HG02973 (cell line): ENCODE results near the gene ELMO1.

Source experiments
- ATAC-seq: cut with Tn5 transposase; IDR thresholded peaks from one replicate; pipeline ENCODE4 v1.9.1; 2021; ENCODE audit warnings: moderate library complexity; ENCODE audit not compliant: unreplicated experiment

Gene ELMO1

DNA sequence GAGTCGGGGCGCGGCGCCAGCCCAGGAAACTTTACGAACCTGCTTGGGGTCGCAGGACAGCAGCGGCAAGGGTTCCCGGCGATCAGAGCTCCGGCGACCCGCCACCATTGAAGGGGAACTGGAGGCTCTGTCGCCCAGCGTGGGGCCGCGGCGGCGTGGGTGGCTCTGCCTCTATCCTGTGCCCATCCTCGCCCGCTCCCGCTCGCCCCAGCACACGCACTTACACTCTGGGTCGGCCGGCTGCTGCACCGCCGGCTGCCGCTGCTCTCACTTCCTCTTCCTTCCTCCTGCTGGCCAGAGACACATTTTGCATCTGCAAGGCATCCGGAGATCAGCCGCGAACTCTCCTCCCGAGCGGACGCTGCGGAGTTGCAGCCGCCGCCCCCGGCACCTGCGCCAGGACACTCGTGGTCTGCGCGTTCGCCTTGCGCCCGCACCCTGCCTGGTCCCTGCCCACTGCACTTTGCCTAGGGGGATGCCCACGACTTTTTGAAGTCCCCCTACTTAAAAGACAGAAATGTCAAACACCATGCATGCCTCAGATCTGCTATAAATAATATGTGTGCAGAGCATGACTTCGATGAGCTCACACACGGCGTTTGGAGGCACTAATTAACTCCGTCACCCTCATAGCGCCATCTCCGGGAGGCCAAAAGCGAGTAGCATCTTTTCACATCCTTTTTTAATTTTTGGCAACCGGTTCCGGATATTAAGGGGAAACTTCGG is at the start of gene ELMO1:
Gene ELMO1 (minus strand): TSS at position 229 of the 726 bp plus-strand sequence. CDS start 106,174 bp downstream, outside the sequence.
- peak; percentile 95 for ATAC-seq

GRCh38 chr7:37497576-37497975 is 48.9 kb upstream of the ELMO1 start:
- no peak for ATAC-seq

- no peak for ATAC-seq
These were observed 47.0 kb upstream of the ELMO1 start for GRCh38 chr7:37495574-37496184.

- peak; percentile 55 for ATAC-seq
These were observed 46.3 kb upstream of the ELMO1 start for GRCh38 chr7:37494926-37495325.

DNA sequence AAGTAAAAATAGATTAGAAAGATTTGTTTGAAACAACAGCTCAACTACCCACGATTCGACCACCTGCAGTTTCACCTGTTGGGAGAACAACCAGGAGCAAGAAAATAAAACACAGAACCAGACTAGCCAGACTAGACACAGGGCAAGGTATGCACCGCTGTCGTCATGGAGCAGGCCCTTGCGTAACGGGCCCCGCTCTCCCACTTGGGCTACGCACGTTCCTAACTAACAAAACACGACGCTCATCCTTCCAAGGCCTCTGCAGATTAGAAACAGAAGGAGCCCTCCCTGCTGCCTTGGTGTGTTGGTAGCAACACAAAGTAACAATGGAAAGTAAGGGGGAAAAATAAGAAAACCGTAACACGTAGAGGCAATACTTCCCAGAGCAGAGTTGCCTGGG is 45.1 kb upstream of the ELMO1 start:
- no peak for ATAC-seq

- ATAC-seq = no peak
These were observed 44.5 kb upstream of the ELMO1 start for GRCh38 chr7:37493123-37493522.

DNA sequence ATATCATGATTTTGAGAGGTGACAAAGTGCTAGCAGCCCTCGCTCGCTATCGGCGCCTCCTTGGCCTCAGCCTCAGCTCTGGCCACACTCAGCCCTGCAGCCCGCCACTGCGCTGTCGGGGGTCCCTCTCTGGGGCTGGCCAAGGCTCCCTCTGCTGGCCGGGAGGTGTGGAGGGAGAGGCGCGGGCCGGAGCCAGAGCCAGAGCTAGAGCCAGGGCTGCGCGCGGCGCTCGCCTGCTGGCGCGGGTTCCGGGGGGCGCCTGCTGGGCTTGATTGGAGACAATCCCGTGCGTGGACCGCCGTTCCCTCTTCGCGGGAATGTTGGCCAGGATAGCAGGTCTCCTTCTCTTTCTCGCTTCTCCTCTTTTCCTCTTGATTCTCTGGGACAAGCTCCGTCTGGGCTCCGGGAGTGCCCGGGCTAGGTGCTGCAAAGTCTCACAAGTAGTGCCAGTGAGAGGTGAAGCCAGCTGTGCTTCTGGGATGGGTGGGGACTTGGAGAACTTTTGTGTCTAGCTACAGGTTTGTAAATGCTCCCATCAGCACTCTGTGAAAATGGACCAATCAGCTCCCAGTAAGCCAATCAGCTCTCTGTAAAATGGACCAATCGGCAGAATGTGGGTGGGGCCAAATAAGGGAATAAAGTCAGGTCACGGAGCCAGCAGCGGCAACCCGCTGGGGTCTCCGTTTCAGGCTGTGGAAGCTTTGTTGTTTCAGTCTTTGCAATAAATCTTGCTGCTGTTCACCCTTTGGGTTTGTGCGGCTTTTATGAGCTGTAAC is 43.4 kb upstream of the ELMO1 start:
- no peak for ATAC-seq

DNA sequence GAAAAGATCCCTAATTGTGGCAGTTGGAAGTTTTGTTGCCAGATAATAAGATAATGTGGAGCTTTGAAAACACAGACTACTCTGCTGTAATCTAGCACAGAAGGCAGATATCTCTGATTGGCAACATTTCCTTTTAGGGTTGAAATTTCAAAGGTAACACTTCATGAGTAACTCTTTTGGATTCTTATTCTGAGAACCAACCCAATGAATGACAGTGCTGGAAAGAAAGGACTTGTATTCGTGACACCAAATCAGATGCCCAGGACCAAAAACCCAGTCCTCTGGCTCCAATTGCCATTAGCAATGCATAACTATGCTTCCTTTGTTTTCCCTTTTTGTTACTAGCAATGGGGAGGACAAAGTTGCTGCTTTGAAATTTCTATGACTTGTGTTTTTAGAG is 41.0 kb upstream of the ELMO1 start:
- ATAC-seq = no peak

- no peak for ATAC-seq
These were observed 39.6 kb upstream of the ELMO1 start for GRCh38 chr7:37488163-37488764.

- no peak for ATAC-seq
These were observed 35.9 kb upstream of the ELMO1 start for GRCh38 chr7:37484426-37485073.

GRCh38 chr7:37483627-37484026 is 35.0 kb upstream of the ELMO1 start:
- no peak for ATAC-seq

- no peak for ATAC-seq
These were observed 34.3 kb upstream of the ELMO1 start for GRCh38 chr7:37482953-37483352.

DNA sequence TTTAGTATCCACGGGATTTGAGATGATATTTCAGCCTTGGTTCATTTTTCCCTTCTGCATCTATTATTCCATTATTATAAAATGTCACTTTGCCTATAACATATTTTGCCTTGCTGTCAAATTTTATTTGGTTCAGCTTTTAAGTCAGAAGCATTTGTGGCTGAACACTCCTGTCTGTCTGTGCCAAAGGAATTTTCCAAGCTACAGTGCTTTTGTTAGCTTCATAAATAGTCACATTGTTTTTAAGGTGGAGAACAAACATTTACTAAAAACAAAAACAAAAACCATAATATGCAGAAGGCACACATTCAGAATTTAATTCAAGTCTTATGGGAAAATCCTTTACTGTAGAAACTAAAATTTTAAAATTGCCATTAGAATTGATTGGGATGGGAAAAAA is 33.8 kb upstream of the ELMO1 start:
- no peak for ATAC-seq

- ATAC-seq = no peak
These were observed 33.1 kb upstream of the ELMO1 start for GRCh38 chr7:37481722-37482288.

DNA sequence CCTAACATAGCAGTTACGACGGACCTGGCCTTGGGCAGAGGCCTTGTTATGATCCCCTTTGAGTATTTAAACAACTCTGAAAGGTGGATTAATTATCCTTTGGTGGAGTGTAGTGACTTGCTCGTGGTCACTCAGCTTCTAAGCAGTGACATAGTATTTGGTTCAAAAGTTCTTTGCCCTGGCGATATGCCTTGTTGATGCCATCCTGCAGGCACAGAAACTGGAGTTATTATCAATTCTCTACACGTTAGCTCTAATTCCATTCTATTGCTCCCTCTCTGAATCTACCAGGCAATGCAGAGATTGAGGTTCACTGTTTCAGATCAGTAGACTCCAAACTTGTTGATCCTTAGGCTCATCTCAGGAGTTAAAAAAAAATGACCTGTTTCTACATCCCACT is 32.5 kb upstream of the ELMO1 start:
- ATAC-seq = no peak

DNA sequence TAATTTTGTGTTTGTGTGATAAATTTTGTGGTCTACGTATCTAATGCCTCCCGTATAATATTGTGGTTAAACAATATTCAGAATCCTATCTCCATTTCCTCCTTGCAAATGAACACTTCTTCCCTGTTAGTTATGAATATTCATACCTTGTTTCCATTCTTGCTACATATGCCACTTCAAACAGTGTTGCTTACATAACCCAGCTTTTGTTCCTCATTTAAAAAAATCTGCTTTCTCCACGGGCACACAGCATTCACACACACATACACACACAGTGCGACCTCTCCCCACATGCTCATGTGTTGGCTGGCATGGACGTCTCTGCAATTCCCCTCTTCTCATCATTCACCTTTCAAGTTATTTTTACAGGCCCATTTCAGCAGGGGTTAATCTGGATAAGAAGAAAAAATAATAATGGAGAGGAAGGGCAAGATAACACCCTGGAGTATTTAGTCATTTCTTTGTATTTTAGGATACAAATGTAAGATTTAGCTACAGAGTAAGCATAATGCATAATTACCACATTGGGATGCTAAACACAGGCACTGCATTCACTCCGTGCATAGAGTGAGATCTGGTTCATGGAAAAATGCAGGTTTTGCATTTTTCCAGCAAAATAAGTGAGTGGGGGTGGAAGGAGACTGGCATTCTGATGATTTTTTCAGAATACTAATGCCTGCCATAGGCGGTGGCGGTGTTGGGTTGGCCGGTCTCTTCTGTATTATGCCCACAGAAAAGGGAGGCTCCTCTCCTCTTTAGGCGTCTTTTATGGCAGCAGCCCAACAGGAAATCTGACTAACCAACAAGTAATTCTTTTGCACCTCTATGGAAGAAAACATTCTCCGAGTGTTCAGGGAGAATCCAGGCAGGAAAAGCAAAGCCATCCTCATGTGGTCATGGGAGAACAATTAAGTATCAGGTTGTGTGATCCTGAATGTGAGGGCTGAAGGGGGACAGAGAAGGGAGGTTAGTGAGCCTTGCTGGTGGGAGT is 31.7 kb upstream of the ELMO1 start:
- ATAC-seq = no peak

DNA sequence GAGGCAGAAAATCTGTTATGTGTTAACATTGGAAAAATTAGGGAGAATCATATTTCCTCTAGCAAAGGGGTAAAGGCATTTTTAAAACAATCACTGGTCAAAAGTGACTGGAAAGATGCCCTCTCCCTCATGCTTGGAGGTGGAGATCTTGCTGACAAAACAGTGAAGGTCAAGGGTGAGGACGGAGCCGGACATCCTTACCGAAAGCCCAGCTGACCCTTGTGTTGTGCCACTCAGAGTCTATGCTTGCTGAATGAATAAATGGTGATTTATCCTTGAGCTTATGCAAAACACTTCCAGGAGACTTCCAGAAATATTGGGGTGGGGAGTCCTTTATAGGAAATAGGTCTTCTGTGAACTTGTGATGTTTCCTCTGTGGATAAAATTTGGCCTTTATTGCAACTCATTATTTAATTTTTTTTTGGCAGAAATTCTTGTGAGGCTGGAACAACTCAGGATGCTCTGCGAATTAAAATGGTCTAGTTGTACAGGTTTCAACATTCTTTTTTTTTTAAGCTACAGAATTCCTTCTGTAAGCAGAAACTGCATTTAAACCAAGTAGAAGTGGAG is 28.3 kb upstream of the ELMO1 start:
- ATAC-seq = no peak

DNA sequence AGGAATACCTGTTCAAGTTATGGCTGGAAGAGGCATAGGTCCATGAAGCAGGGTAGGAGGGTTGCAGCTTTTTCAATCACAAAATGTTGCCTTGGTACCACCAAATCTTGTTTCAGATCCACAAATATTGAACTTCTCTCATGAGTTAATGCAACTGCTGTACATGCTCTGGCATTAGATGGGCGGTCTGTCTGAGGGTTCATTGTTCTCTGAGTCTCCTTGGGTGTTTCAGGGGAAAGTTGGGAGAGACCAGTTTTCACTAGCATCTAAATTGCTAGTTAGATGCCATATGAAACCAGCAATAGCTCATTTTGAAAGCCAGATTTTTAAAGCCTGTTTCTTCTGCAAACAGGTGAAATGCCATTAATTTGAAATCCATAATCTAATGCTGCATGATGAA is 27.8 kb upstream of the ELMO1 start:
- no peak for ATAC-seq

DNA sequence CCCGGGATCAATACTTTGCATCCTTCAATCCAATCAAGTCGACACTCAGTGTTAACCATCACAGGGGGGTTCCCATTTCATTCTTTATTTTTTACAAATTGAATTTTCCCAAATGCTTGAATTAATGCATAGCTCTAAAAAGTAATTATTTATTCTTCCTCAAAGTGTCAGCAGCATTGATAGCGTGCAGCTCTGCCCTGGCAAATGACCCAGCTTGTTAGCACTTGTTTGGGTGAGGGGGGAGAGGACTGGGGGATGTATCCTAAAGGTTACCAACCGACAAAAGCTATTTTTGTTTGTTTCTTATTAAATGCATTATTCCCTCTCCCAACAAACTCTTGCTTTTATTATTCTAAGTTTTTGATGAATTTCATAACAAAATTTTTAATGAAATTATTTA is 27.0 kb upstream of the ELMO1 start:
- ATAC-seq = no peak
